Thoracic aorta endothelial cell (primary cell): ENCODE results near the gene PNMA1. TPM values are rescaled to one million over a fixed set of nuclear protein-coding genes. Genes with fewer than 3 reads are reported as not detected.

Experiments used
- small RNA-seq: library from RNA; depleted of rRNA; stranded (forward); fragments of <200 nt; gene quantifications from one replicate; pipeline ENCODE3, GENCODE V24; 2012
- total RNA-seq: library from RNA; depleted of rRNA; stranded (reverse); fragments of >200 nt; gene quantifications from 2 replicates; pipeline ENCODE4 v1.2.3, GENCODE V29; 2012

The PNMA1 gene, protein sequence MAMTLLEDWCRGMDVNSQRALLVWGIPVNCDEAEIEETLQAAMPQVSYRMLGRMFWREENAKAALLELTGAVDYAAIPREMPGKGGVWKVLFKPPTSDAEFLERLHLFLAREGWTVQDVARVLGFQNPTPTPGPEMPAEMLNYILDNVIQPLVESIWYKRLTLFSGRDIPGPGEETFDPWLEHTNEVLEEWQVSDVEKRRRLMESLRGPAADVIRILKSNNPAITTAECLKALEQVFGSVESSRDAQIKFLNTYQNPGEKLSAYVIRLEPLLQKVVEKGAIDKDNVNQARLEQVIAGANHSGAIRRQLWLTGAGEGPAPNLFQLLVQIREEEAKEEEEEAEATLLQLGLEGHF
- total RNA-seq, result 47.0 and 51.9 TPM in 2 replicates

DNA sequence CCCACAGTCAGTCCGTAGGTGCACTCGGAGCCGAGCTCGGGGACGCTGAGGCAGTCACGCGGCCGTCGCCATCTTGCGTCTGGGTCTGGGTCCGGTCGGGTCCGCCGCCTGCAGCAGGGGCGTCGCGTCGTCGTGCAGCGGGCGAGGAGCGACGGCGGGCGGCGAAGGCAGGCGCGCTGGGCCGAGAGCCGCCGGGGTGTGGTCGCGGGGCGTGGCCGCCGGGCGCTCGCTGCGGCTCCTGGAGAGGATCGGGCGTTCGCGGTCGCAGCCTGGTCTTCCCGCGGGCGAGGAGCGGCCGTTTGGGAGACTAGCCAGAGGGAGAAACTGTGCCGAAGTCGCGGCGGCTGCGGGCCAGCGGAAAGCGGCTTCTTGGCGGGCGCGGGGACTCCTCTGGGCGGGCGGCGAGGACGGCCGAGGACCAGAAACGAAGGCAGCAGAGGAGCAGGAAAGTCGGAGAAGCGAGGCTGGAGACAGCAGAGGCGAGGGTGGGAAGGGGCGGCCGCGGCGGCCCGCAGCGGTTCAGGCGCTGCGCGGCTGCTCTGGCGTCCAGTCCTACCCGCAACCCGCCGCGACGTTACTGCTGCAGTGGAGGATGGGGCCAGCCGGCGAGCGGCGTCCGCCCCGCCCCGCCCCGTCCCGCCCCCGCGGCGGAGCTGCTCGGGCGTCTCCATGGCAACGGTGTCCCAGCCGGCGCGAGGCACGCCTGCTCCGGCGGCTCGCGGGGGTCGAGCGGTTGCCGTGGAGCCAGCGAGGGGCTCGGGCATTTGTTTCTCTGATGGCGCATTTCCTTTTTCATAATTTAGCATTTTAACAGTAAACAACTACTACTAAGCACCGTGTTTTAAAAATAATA is at the start of gene PNMA1:
Gene PNMA1 (minus strand): TSS at position 582 of the 853 bp plus-strand sequence. CDS start 745 bp downstream, outside the sequence.

Small RNAs within 50 kb of the gene (small RNA-seq; reads per million reads assigned to genes)
- not detected for gene MIR4505

Other genes starting within 250 kb of the PNMA1 start
- 19.5 and 27.4 TPM in 2 replicates for gene RIOX1, start 223.5 kb downstream of the PNMA1 start, total RNA-seq
- 1.9 and 2.7 TPM in 2 replicates for gene ACOT1, start 177.2 kb downstream of the PNMA1 start, total RNA-seq
- gene HEATR4, start 155.4 kb downstream of the PNMA1 start, total RNA-seq, result not detected in 2 replicates
- 11.1 and 14.8 TPM in 2 replicates for gene ACOT2, start 145.2 kb downstream of the PNMA1 start, total RNA-seq
- 0.57 and 0.66 TPM in 2 replicates for gene ACOT4, start 122.5 kb downstream of the PNMA1 start, total RNA-seq
- gene ACOT6, start 101.9 kb downstream of the PNMA1 start, total RNA-seq, result not detected in 2 replicates
- 10.0 and 15.4 TPM in 2 replicates for gene DNAL1, start 69.4 kb downstream of the PNMA1 start, total RNA-seq
- 3.5 and 4.5 TPM in 2 replicates for gene PTGR2, start 137.4 kb upstream of the PNMA1 start, total RNA-seq
- gene ZNF410, start 172.5 kb upstream of the PNMA1 start, total RNA-seq, result 55.1 and 60.7 TPM in 2 replicates
- gene FAM161B, start 235.7 kb upstream of the PNMA1 start, total RNA-seq, result 2.3 and 2.9 TPM in 2 replicates
- gene COQ6, start 235.9 kb upstream of the PNMA1 start, total RNA-seq, result 13.2 and 17.3 TPM in 2 replicates